Effector memory CD4-positive, alpha-beta T cell (primary cell): ENCODE measurements around the gene PTP4A2.

ENCODE experiments used
- DNase-seq, 3 donors: peaks; one replicate each; pipeline ENCODE4 v3.0.0-alpha.2; 2020
- H3K27ac ChIP-seq: 2 replicates; pipeline ENCODE4 v1.7.0; 2013; ENCODE audit warnings: mild to moderate bottlenecking, low read length, moderate library complexity; ENCODE audit not compliant: insufficient read depth, poor library complexity, severe bottlenecking
- H3K27me3 ChIP-seq: replicated peaks from 2 replicates; pipeline ENCODE4 v1.7.0; 2013; ENCODE audit warnings: mild to moderate bottlenecking, low read length; ENCODE audit not compliant: insufficient read depth, control insufficient read depth, poor library complexity, severe bottlenecking
- H3K36me3 ChIP-seq: 2 replicates; pipeline ENCODE4 v1.7.0; 2013; ENCODE audit warnings: mild to moderate bottlenecking, low read length, moderate library complexity; ENCODE audit not compliant: control insufficient read depth, insufficient read depth
- H3K4me1 ChIP-seq: 2 replicates; pipeline ENCODE4 v1.7.0; 2013; ENCODE audit warnings: low read length, mild to moderate bottlenecking; ENCODE audit not compliant: control insufficient read depth, insufficient read depth, poor library complexity, severe bottlenecking
- H3K4me3 ChIP-seq: 2 replicates; pipeline ENCODE4 v1.7.0; 2013; ENCODE audit warnings: low read length, low read depth, mild to moderate bottlenecking; ENCODE audit not compliant: insufficient read depth, poor library complexity, severe bottlenecking
- H3K9me3 ChIP-seq: 2 replicates; pipeline ENCODE4 v1.7.0; 2013; ENCODE audit warnings: mild to moderate bottlenecking, low read length, moderate library complexity; ENCODE audit not compliant: control insufficient read depth

The PTP4A2 gene

DNA sequence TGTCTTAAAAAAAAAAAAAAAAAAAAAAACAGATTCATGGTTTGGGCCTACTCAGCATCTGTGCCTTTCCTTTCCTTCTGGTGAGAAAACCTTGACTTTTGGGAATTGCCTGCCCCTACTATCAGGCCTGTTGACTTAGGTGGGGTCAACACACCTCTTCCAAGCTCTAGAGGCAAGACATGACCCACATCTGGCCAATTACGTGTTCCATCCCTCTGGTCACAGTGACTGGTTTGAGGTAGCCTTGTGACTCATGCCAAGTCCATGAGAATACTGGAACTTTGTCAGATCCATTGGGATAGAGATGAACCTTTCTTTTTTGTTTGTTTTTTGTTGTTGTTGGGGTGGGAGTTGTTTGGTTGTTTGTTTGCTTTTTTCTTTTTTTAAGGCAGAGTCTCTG is 38.2 kb upstream of the PTP4A2 start:
- peaks cover 5% of the 10 kb centered on the region for H3K4me1 ChIP-seq
- H3K27me3 ChIP-seq = no peaks in the 10 kb centered on the region
- no peak overlapping the region for H3K4me3 ChIP-seq
- no peaks in the 10 kb centered on the region for H3K9me3 ChIP-seq
- DNase-seq = no peak
- no peaks in the 10 kb centered on the region for H3K36me3 ChIP-seq
- no peak overlapping the region for H3K27ac ChIP-seq

DNA sequence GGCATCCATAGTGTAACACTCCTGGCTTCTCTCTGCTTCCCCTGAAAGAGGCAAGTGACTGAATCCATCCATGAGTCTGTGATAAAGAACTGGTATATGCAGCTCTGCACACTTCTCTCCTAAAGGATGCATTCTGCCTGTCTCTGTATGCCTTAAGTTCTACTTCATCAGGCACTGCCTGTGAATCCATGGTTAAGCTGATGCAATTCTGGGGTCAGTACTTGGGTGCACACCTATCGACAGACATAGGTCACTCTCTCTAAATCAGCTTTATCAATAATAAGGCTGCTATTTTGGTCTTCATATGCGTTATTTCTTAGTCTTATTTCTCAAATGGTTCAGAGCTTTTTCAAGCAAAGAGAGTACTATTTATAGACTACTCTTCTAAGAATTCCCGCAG is 32.7 kb upstream of the PTP4A2 start:
- no peaks in the 10 kb centered on the region for H3K9me3 ChIP-seq
- H3K27ac ChIP-seq = no peak overlapping the region
- no peaks in the 10 kb centered on the region for H3K27me3 ChIP-seq
- no peak overlapping the region for H3K4me3 ChIP-seq
- H3K4me1 ChIP-seq = no peaks in the 10 kb centered on the region
- DNase-seq = no peak
- H3K36me3 ChIP-seq = no peaks in the 10 kb centered on the region

DNA sequence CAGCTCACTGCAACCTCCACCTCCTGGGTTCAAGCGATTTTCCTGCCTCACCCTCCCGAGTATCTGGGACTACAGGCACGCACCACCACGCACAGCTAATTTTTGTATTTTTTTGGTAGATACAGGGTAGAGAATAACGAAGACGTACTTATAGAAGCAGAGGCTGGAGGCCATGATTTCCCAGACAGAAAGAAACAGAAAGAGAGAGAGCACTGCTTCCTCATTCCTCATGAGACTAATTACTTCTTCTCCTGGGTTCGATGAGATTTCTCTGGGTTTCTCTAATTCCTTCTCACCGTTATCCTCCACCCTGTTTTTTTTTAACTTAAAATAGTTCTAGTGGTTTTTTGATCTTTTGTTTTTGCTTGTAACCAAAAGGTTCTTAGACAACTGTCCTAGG is 23.4 kb upstream of the PTP4A2 start:
- Histone ChIP-seq H3K4me3 (no peak overlapping the region), H3K4me1 (peaks cover 14% of the 10 kb centered on the region), H3K36me3 (no peaks in the 10 kb centered on the region), H3K9me3 (no peaks in the 10 kb centered on the region), H3K27me3 (no peaks in the 10 kb centered on the region), H3K27ac (no peak overlapping the region)
- DNase-seq = no peak

DNA sequence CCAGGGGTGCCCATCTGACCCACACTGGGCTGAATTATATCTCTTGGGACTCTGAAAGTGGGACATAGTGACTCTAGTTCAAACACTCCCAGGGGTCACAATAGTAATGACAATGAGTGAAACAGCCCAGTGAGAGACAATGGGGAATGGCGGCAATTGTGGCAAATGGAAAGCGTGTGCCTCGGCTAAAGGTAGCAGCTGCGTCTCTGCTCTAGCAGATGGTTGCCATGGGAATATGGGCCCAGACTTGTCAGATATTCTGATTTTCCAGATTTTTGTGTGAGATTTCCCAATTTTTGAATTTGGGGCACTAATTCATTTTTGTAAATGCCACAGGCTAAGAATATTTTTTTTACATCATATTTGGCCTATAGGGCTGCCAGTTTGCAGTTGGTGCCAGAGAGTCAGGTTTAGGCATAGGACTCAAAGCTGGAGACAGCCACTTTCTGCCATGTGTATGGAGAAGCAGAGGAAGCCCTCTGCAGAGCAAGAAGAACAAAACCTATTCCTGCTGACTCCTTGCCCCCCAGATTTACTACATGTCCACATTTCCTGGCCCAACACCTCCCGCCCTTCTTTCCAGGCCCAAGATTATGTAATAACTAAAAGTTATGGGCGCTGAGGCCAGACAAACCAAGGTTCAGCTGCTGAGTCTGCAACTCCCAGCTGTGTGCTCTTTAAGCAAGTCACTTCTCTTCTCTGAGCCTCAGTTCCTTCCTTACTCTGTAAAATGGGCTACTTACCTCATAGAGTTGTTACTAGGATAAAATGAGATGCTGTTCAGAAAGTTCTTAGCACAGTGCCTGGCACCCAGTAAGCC is 21.6 kb upstream of the PTP4A2 start:
- H3K4me3 ChIP-seq = no peak overlapping the region
- no peaks in the 10 kb centered on the region for H3K9me3 ChIP-seq
- H3K27ac ChIP-seq = no peak overlapping the region
- no peaks in the 10 kb centered on the region for H3K36me3 ChIP-seq
- H3K4me1 ChIP-seq = peaks cover 30% of the 10 kb centered on the region
- no peak for DNase-seq
- H3K27me3 ChIP-seq = no peaks in the 10 kb centered on the region

DNA sequence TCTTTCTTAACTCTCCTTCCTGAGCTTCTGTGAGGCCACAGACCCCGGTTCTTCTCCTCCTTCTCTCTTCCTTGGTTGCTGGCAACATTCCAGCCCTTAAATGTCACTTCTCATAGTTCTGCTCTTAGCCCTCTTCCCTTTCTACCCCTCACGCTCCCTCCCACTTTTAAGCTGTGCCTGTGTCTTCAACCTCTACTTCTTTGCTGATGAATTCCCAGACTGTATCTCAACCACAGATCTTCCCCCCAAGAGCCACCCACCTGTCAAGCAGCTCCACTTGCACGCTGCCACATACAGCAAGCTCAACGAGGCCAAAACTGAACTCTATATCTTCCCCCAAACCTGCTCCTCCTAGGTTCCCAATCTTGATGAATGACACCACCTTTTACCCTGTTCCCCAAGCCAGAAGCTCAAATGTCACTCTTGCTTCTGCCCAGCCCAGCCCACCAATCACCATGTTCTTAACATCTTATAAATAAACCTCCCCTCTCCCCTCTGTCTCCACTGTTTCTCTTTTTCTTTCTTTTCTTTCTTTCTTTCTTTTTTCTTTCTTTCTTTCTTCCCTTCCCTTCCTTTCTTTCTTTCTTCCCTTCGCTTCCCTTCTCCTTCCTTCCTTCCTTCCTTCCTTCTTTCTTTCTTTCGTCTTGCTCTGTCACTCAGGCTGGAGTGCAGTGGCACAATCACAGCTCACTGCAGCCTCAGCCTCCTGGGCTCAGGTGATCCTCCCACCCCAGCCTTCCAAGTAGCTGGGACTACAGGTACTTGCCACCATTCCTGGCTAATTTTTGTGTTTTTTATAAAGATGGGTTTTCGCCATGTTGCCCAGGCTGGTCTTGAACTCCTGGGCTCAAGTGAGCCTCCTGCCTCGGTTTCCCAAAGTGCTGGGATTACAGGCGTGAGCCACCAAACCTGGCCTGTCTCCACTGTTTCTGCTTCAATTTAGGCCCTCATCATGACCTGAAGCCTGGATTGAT is 19.8 kb upstream of the PTP4A2 start:
- peaks cover 27% of the 10 kb centered on the region for H3K4me1 ChIP-seq
- no peak for DNase-seq

DNA sequence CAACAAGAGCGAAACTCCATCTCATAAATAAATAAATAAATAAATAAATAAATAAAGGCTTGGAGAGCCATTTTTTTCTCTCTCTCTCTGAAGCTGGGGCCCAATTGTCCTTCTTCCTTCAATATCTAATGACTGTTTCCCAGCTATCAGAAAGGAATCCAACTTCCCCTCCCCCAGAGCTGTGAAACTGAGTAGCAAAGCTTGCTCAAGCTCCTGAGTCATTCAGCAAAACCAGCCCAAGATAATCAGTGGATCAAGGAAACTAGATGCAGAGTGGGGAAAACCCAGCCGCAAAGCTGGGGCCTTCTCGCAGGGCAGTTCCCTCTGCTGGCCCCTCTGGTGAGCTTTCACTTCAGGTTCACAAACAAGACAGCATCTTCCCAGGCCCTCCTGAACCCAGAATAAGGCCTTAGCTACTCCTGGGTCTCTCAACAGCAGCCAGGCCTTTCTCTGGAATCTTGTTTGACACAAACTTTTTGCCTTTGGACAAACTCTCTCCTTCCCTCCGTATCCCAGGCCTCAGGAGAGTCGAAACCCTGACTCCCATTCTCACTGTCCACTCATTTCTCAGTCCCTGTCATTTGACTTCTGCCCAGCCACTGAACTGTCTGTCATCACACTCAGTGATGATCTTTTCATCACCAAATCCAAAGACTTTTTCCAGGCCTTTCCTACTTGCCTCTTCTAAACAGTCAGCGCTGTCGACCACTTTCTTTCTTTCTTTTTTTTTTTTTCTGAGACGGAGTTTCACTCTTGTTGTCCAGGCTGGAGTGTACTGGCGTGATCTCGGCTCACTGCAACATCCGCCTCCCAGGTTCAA is 18.0 kb upstream of the PTP4A2 start:
- Histone ChIP-seq H3K36me3 (no peaks in the 10 kb centered on the region), H3K4me3 (no peak overlapping the region), H3K9me3 (no peaks in the 10 kb centered on the region), H3K27me3 (no peaks in the 10 kb centered on the region), H3K27ac (peak overlapping the region; percentile 64), H3K4me1 (peaks cover 33% of the 10 kb centered on the region)
- DNase-seq = peak; percentile 70 to 75 (median 73)

More for the DNA sequence above, 19.8 kb upstream of the PTP4A2 start:
- peak overlapping the region; percentile 46 for H3K27ac ChIP-seq
- no peak overlapping the region for H3K4me3 ChIP-seq
- no peaks in the 10 kb centered on the region for H3K36me3 ChIP-seq
- no peaks in the 10 kb centered on the region for H3K9me3 ChIP-seq
- no peaks in the 10 kb centered on the region for H3K27me3 ChIP-seq

DNA sequence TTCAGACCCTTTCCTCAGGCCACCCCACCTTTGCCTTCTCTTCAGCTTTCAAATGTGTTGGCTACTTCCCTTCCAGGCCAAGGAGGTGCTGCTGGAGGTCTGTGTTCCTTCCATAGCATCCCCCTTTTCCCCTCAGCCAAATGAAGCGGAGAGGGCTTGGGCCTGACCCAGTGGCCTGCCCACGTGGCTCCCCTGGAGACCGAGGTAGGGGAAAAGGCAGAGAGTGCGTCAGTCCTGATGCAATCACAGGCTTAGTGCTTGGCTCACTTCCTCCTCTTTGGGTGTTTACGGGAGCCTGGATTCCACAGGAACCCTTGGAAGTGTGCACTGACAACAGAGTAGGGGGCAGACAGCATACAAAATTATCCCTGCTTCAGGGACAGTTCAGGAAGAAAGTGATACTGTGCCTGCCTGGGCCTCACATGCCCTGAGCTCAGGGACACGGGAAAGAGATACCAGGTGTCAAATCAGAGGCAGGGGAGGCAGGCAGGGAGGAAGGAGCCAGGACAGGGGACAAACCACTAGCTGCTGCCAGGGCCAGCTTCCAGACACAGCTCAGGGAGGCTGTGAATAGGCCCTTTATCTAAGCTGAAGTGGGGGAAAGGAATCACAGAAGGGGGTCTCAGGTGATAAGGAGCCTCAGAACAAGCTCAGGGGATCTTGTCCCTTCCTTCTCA is 16.6 kb upstream of the PTP4A2 start:
- DNase-seq = no peak
- Histone ChIP-seq H3K27ac (peak overlapping the region; percentile 43), H3K4me3 (no peak overlapping the region), H3K4me1 (peaks cover 33% of the 10 kb centered on the region), H3K36me3 (no peaks in the 10 kb centered on the region), H3K9me3 (no peaks in the 10 kb centered on the region), H3K27me3 (no peaks in the 10 kb centered on the region)

DNA sequence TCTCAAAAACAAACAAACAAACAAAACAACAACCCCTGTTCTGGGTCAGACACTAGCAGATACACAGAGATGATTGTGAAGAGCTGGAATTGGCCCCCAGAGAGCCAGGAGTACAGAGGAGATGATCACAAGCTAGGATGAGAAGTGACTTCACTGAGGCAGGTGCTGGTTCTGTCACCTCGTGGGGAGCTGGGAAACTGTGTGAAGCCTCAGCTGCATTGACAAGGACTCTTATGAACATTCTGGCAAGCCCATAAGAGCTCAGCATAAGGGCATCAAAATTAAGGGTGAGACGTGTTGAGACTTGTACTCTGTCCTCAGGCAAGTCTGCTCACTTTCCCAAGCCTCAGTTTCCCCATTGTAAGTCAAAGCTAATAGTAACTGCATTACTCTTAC is 14.7 kb upstream of the PTP4A2 start:
- no peak overlapping the region for H3K27ac ChIP-seq
- peaks cover 32% of the 10 kb centered on the region for H3K4me1 ChIP-seq

DNA sequence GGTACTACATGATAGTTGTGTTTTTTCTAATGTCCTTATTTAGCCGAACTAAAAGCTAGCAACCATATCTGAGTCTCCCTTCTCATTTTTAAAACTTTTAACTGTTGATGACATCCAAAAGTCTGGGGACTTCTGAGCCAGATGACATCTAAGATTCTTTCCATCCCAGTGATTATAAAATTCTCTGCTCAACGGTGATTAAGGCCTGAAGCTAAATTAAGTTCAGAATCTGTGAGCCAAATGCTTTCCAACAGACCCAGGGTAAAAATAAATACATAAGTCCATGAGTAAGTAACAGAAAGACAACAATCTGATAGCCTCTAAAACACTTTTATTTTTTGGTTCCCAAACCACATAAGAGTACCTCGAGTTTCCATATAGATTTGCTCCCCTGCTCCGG is 13.1 kb upstream of the PTP4A2 start:
- no peak overlapping the region for H3K27ac ChIP-seq
- no peaks in the 10 kb centered on the region for H3K9me3 ChIP-seq
- H3K4me1 ChIP-seq = peaks cover 25% of the 10 kb centered on the region
- H3K36me3 ChIP-seq = no peaks in the 10 kb centered on the region
- no peak for DNase-seq
- H3K4me3 ChIP-seq = no peak overlapping the region
- H3K27me3 ChIP-seq = no peaks in the 10 kb centered on the region

More for the DNA sequence above, 14.7 kb upstream of the PTP4A2 start:
- no peak for DNase-seq
- no peak overlapping the region for H3K4me3 ChIP-seq
- no peaks in the 10 kb centered on the region for H3K9me3 ChIP-seq
- no peaks in the 10 kb centered on the region for H3K27me3 ChIP-seq
- no peaks in the 10 kb centered on the region for H3K36me3 ChIP-seq
